ENCODE data around the gene ROR2.

Gene ROR2

GRCh38 chr9:91818225-91818585, 131.8 kb downstream of the ROR2 start:
- no peak for ATAC-seq
- TF ChIP-seq TSHZ2 (CRISPR knock-in tag; IDR thresholded peaks at IDR 0.05) (no peak), CREB5 (CRISPR knock-in tag; IDR thresholded peaks at IDR 0.05; ENCODE audit: low read depth) (no peak), ZNF565 (CRISPR knock-in tag; conservative IDR thresholded peaks at IDR 0.05; ENCODE audit: low read depth) (no peak), POU6F1 (CRISPR knock-in tag; IDR thresholded peaks at IDR 0.05; ENCODE audit: borderline replicate concordance, low read depth) (no peak), SNAI2 (CRISPR knock-in tag; IDR thresholded peaks at IDR 0.05) (no peak), ZFP30 (CRISPR knock-in tag; IDR thresholded peaks at IDR 0.05) (no peak)

GRCh38 chr9:91817493-91818224, 132.4 kb downstream of the ROR2 start:
- no peak for ATAC-seq
- TF ChIP-seq CREB5 (CRISPR knock-in tag; IDR thresholded peaks at IDR 0.05; ENCODE audit: low read depth): no peak
- no peak for TF ChIP-seq ZC3H10 (CRISPR knock-in tag; IDR thresholded peaks at IDR 0.05)
- no peak for TF ChIP-seq GLIS3 (CRISPR knock-in tag; IDR thresholded peaks at IDR 0.05)
- TF ChIP-seq TSHZ2 (CRISPR knock-in tag; IDR thresholded peaks at IDR 0.05): no peak
- TF ChIP-seq CSDC2 (CRISPR knock-in tag; IDR thresholded peaks at IDR 0.05): no peak
- TF ChIP-seq OSR1 (CRISPR knock-in tag; IDR thresholded peaks at IDR 0.05): no peak
- TF ChIP-seq ISL1 (CRISPR knock-in tag; IDR thresholded peaks at IDR 0.05): no peak
- no peak for TF ChIP-seq BACH2 (CRISPR knock-in tag; IDR thresholded peaks at IDR 0.05; ENCODE audit: borderline replicate concordance)

GRCh38 chr9:91817106-91817492, 132.9 kb downstream of the ROR2 start:
- TF ChIP-seq TOX (CRISPR knock-in tag; IDR thresholded peaks at IDR 0.05; ENCODE audit: borderline replicate concordance) (no peak), CSDC2 (CRISPR knock-in tag; IDR thresholded peaks at IDR 0.05) (no peak), ISL1 (CRISPR knock-in tag; IDR thresholded peaks at IDR 0.05) (no peak), OSR1 (CRISPR knock-in tag; IDR thresholded peaks at IDR 0.05) (no peak), SNAI2 (CRISPR knock-in tag; IDR thresholded peaks at IDR 0.05) (no peak), PPARA (CRISPR knock-in tag; IDR thresholded peaks at IDR 0.05; ENCODE audit: borderline replicate concordance) (no peak), ESRRG (CRISPR knock-in tag; IDR thresholded peaks at IDR 0.05) (no peak)
- no peak for ATAC-seq

GRCh38 chr9:91816356-91816755, 133.7 kb downstream of the ROR2 start:
- TF ChIP-seq ZNF565 (CRISPR knock-in tag; conservative IDR thresholded peaks at IDR 0.05; ENCODE audit: low read depth) (no peak), PATZ1 (CRISPR knock-in tag; IDR thresholded peaks at IDR 0.05; ENCODE audit: borderline replicate concordance) (no peak), TOX (CRISPR knock-in tag; IDR thresholded peaks at IDR 0.05; ENCODE audit: borderline replicate concordance) (no peak), TSHZ2 (CRISPR knock-in tag; IDR thresholded peaks at IDR 0.05) (no peak), ZNF70 (CRISPR knock-in tag; IDR thresholded peaks at IDR 0.05) (no peak), ESRRG (CRISPR knock-in tag; IDR thresholded peaks at IDR 0.05) (no peak), ZC3H10 (CRISPR knock-in tag; IDR thresholded peaks at IDR 0.05) (no peak), PPARA (CRISPR knock-in tag; IDR thresholded peaks at IDR 0.05; ENCODE audit: borderline replicate concordance) (no peak), ISL1 (CRISPR knock-in tag; IDR thresholded peaks at IDR 0.05) (no peak), ARNTL (CRISPR knock-in tag; IDR thresholded peaks at IDR 0.05; ENCODE audit: borderline replicate concordance, low read depth) (no peak), ZFP30 (CRISPR knock-in tag; IDR thresholded peaks at IDR 0.05) (no peak), RARB (CRISPR knock-in tag; IDR thresholded peaks at IDR 0.05) (no peak), GLIS3 (CRISPR knock-in tag; IDR thresholded peaks at IDR 0.05) (no peak)
- ATAC-seq: no peak

Data from SK-N-SH treated with all-trans-retinoic acid at 6 μM for 48 hours (cell line).